Measurements from ENCODE around the gene GATD1.

GRCh38 chr11:826836-827145, 49.5 kb upstream of the GATD1 start:
- no peak for TF ChIP-seq CTCF (IDR thresholded peaks at IDR 0.05)
- no peak for TF ChIP-seq POLR2A (IDR thresholded peaks at IDR 0.05)
- no peak for TF ChIP-seq POLR2AphosphoS5 (IDR thresholded peaks at IDR 0.05)
